ENCODE data around the gene H3-3A. TPM values are rescaled to one million over a fixed set of nuclear protein-coding genes. Genes with fewer than 3 reads are reported as not detected.

H3-3A gene
- 200 and 336 TPM in 2 replicates for total RNA-seq

DNA sequence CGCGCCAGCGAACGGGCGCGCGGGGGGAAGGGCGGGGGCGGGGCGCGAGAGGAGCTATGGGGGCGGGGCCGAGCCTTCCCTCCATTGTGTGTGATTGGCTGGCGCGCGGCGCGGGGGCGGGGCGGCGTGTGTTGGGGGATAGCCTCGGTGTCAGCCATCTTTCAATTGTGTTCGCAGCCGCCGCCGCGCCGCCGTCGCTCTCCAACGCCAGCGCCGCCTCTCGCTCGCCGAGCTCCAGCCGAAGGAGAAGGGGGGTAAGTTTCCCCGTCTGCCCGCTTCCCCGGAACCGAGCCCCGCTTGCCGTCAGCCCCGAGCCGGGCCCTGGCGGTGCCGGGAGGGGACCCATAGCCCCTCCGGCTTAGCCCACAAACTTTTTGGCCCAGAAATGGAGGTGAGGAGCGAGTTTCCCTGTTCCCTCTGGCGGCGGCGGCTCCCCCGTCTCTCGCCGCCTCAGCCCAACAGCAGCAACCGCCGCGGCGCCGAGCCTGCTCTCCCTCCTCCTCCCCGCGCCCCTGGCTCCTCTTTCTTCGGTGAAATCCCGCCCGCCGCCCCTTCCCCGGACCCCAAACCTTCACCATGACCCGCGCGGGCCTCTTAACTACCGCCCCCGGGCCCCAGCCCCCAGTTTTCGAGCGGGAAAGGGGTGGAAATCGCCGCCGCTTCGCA, at the start of gene H3-3A:
Gene H3-3A (plus strand): TSS at position 159 of the 666 bp plus-strand sequence. CDS start 1,636 bp downstream, outside the sequence.
- DNase-seq (ENCODE audit: low read depth in 2 of 2) = peak; percentile 96 to 97

DNA sequence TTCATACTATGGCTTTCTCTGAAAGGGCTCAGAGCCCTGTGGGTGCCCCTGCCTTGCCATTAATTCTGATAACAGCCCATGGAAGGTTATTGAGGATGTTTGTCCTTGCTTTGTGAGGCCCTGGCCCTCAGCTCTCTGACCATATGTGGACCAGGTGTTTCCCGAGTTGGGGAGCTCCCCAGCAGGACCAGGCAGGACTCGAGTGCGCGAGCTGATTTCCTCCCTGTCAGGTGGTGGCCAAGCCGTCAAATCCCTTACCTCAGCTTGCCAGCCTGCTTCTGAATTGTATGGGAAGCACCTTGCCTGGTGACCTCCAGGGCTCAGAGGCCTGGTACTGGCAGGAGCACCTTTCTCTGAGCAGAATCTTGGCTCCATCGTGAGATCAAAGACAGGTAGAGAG, 45.4 kb upstream of the H3-3A start:
- DNase-seq (ENCODE audit: low read depth in 2 of 2) = peak; percentile 30 to 42

DNA sequence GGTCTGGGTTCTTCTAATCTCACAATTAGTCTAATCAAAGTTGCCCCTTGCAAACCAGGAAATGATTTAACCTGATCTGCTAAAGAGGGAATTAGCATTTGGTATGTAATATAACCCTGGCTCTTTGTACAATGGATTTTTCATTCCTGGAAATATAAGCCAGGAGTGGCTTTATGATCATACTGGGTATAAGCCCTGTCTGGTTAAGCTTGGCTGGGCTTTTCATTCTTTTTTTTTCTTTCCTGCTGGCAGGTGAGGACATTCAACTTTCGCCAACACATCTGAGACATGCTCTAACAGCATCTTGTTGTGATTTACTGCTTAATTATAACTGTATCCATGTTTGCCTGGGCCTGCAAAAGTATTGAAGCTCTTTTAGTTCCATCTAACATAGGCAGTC, 42.9 kb upstream of the H3-3A start:
- no peak for DNase-seq (ENCODE audit: low read depth in 2 of 2)

DNA sequence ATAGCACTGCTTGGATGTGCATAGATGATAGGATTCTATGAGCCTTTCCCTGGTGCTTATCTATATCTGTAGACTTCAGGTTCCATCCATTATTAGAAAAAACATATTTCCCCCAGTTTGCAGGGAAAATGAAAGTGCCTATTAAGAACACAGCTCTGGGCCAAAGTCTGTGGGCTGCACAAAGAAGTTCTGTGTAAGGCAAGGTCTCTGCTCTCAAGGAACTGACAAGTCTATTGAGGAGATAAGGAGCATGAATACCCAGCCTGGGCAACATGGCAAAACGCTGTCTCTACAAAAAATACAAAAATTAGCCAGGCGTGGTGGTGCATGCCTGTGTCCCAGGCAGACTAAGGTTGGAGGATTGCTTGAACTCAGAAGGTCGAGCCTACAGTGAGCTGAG, 41.1 kb upstream of the H3-3A start:
- no peak for DNase-seq (ENCODE audit: low read depth in 2 of 2)

- no peak for DNase-seq (ENCODE audit: low read depth in 2 of 2)
These were observed 40.7 kb upstream of the H3-3A start for GRCh38 chr1:226021801-226022200.

- no peak for DNase-seq (ENCODE audit: low read depth in 2 of 2)
These were observed 38.8 kb upstream of the H3-3A start for GRCh38 chr1:226023735-226024134.

- DNase-seq (ENCODE audit: low read depth in 2 of 2) = no peak
These were observed 35.7 kb upstream of the H3-3A start for GRCh38 chr1:226026833-226027232.

- DNase-seq (ENCODE audit: low read depth in 2 of 2) = peak in 1 of 2 donors; percentile 56
These were observed 34.8 kb upstream of the H3-3A start for GRCh38 chr1:226027538-226028217.

DNA sequence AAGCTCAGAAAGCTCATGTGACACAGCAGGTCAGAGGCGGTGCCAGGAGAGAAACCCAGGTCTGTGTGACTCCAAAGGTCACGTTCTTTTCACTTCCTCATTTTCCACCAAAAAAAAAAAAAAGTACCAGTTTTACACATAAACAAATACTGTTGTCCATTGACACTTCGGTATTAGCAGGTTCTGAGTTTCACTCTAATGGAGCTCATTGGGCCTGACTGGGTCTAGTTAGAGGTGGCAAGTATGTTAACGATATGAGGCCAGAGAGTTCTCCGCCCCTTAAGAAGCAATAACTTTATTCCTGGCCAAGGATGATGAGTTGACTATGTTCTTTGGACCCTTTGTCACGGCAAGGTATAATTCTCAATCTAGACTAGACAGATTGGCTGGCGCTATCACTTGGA, 33.4 kb upstream of the H3-3A start:
- peak in 1 of 2 donors; percentile 20 for DNase-seq (ENCODE audit: low read depth in 2 of 2)

GRCh38 chr1:226029568-226030225, 32.8 kb upstream of the H3-3A start:
- DNase-seq (ENCODE audit: low read depth in 2 of 2) = no peak

- no peak for DNase-seq (ENCODE audit: low read depth in 2 of 2)
These were observed 28.9 kb upstream of the H3-3A start for GRCh38 chr1:226033582-226033981.

DNA sequence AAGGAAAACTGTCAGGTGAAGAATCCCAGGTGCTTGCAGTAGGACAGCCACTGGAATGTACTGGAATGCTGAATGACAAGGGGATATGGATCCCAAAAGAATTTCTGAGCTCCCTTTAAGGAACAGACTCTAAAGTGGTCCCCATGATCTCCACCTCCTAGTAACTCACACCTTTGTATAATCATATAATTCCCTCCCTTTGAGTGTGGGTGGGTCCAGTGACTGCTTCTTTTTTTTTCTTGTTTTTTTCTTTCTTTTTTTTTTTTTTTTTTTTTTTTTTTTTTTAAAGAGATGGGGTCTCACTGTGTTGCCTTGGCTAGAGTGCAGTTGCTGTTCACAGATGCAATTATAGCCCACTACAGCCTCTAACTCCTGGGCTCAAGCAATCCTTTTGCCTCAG, 28.5 kb upstream of the H3-3A start:
- no peak for DNase-seq (ENCODE audit: low read depth in 2 of 2)

GRCh38 chr1:226034482-226034881, 28.0 kb upstream of the H3-3A start:
- DNase-seq (ENCODE audit: low read depth in 2 of 2) = peak; percentile 89 to 92

DNA sequence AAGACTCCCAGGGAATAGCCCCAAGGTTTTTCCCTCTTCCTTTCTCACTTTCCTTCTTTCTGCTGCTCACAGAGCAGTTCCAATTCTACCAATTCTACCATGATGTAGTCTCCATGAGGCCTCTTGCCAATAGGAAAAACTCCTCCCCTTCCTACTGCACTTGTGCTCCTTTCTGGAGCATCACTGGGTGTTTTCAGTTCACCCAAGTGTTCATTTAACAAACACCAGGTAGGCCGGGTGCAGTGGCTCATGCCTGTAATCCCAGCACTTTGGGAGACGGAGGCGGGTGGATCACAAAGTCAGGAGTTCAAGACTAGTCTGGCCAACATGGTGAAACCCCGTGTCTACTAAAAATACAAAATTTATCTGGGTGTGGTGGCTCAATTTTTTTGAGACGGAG, 26.6 kb upstream of the H3-3A start:
- DNase-seq (ENCODE audit: low read depth in 2 of 2) = no peak

DNA sequence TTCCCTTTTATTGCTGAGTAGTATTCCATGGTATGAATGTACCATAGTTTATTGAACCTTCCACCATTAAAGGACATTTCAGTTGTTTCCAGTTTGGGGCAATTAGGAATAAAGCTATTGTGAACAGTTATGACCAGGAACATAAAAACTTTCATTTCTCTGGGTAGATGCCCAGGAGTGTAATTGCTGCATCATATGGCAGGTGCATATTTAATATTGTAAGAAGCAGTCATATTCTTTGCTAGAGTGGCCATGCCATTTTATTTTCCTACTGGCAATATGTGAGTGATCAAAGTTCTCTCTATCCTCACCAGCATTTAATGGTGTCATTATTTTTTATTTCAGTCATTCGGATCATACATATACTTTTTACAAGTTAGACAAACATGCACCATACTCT, 23.9 kb upstream of the H3-3A start:
- DNase-seq (ENCODE audit: low read depth in 2 of 2) = no peak

GRCh38 chr1:226041419-226041818, 21.1 kb upstream of the H3-3A start:
- no peak for DNase-seq (ENCODE audit: low read depth in 2 of 2)

DNA sequence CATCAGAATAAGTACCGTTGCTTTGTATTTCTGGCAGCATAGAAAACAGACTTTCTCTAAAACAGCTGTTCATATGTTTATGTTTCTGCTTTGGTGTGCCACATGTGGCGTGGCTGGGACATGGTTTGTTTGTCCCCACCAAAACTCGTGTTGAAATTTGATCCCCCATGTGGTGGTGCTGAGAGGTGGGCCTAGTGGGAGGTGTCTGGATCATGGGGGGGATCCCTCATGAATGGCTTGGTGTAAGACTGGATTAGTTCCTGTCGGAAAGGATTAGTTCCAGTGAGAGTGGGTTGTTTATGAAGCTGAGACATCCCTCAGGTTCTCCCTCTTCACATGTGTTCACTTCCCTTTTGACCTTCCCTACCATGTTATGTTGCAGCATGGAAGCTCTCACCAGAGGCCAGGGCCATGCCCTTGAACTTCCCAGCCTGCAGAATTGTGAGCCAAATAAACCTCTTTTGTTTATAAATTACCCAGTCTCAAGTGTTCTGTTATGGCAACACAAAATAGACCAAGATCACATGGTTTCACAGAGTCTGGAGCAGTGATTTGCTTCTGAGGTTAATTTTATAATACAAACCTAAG, 17.9 kb upstream of the H3-3A start:
- no peak for DNase-seq (ENCODE audit: low read depth in 2 of 2)

- DNase-seq (ENCODE audit: low read depth in 2 of 2) = peak in 1 of 2 donors; percentile 60
These were observed 16.3 kb upstream of the H3-3A start for GRCh38 chr1:226046240-226046639.

DNA sequence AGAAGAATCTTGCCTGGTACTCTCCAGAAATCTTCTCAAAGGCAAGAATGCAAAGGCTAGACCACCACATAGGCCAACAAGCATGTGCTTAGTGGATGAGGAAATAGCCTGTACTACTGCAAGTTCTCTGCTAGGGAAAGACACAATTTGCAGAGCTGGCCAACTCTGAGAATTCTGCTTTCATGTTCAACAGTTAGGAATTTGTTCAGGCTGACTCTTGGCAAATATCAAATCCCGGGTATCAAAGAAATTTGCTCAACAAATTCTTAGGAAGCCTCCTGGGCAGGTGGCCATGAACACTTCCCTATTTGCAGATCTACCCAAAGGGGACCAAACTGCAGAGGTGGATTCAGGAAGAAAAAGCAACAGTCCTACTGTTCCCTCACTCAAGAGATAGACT, 15.0 kb upstream of the H3-3A start:
- no peak for DNase-seq (ENCODE audit: low read depth in 2 of 2)

GRCh38 chr1:226048886-226049285, 13.6 kb upstream of the H3-3A start:
- DNase-seq (ENCODE audit: low read depth in 2 of 2) = no peak

- no peak for DNase-seq (ENCODE audit: low read depth in 2 of 2)
These were observed 12.4 kb upstream of the H3-3A start for GRCh38 chr1:226050133-226050532.

DNA sequence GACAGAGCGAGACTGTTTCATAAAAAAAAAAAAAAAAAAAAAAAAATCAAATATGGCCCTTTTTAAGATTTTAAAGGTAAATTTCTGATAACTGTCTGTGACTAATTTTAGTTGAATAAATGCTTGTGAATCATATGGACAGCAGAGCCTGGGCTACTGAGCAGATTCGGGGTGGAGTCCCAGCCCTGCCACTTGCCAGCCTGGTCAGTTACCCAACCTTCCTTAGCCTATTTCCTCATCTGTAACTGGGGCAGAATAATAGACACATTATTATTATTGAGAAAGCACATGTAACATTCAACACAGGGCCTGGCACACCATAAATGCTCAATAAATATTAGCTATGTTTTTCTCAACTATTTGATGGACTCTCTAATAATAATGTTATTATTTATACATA, 11.2 kb upstream of the H3-3A start:
- DNase-seq (ENCODE audit: low read depth in 2 of 2) = no peak
